ENCODE data around the gene TBC1D5.

TBC1D5 gene

DNA sequence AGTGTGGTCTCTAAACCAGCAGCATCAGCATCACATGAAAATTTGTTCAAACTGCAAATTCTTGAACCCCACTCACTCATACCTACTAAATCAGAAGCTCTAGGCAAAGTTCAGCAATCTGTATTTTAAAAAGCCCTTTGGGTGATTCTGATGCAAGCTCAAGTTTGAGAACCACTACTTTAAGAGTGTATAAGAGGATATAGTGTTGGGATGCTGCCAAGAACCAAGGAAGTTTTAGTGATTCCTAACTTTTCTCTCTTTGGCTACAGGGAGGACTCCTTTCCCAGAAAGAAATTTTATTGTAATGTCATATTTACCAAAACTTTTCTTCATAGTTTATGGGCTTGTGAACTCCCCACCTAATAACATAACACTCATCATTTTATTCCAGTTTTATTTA, 422.2 kb downstream of the TBC1D5 start:
- in situ Hi-C loops (cut with MboI; ENCODE audit: low sequenced_read_pairs): no loop called here

DNA sequence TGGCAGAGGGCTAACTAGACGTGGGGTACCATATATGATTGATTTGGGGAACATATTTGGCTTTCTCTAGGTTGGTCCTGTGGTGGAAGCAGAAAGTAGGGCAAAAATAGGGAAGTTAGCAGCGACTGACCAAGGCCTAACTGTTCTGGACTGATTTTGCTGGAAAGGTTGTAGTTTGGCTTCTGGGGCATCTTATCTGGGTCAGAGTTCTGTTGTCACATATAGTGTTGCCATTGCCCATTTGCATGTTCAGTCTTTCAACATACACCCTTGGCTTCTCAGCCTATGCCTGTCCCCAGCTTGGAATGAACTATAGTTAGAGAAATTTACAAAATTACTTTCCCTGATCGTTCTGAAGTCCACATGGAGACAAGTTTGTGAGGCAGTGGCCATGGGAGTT, 426.5 kb downstream of the TBC1D5 start:
- in situ Hi-C loops (cut with MboI; ENCODE audit: low sequenced_read_pairs): no loop called here

DNA sequence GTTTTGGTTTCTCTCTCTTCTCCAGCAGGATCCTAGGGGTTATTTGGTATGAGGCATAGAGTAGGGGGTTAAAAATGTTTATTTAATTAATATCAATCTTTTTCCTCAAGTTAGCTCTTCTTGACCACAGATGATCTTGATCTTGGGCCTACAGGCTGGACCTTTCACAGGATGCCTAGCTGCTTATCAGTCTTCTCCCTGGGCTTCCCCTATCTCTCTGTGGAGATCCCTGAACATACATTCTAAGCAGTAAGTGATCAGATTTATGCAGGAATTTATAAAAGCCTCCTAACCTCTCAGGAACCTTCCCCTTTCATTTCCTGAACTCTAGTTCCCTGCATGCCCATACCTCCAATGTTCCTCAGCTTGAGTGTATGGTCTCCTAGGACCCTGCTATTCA, 428.3 kb downstream of the TBC1D5 start:
- in situ Hi-C loops (cut with MboI; ENCODE audit: low sequenced_read_pairs): no loop called here

DNA sequence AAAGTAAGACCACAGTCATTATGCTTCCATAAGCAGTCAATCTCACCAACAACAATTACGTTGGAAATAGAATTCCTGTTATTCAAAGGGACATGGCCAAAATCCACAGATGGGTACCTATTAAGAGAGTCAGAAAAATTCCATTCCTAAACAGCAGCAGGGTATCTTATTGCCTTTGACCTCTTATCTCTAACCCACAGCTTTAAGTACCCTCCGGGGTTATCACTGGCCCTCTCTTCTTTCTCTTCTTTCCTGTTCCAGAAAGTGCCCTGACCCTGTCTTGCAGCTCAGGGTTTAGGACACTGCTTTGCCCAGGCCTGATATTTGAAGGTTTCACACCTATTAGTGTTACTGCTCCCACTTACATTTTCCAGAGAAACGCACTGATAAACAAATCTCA, 428.7 kb downstream of the TBC1D5 start:
- in situ Hi-C loops (cut with MboI; ENCODE audit: low sequenced_read_pairs): no loop called here

DNA sequence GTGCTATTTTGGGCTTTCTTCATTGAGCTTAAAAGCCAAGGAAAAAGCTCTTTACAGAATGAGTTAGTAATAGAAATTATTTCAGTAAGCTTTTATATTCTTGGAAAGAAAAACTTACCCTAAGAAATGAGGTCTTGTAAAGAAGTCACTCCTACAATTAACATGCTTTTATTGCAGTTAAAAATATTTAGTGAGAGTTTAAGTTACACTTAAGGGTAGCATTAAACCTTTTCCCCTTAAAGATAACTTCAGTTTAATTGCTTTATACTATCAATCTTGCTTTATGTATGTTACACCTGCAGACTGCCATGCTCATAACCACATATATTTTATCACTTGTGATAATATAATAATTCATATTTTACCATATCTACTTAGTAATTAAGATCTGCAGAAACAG, 431.4 kb downstream of the TBC1D5 start:
- in situ Hi-C loops (cut with MboI; ENCODE audit: low sequenced_read_pairs): no loop called here

DNA sequence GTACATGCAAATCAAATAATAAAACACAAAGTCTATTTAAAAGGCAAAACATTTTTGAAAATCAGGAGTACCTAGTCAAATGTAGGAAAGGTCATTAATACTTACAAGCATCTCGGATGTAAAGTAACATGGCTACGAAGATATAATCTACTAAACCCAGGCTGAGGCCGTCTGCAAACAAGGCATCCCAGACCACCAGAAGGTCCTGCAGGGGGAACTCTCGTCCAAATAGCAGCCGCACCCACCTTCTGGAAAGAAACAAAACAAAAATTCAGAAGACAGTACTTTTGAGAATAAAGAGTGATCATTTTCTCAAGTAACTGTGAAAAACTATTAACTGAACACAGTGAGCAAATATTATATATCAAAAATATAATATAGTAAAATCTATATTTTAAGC, 434.5 kb downstream of the TBC1D5 start:
- in situ Hi-C loops (cut with MboI; ENCODE audit: low sequenced_read_pairs): no loop called here

DNA sequence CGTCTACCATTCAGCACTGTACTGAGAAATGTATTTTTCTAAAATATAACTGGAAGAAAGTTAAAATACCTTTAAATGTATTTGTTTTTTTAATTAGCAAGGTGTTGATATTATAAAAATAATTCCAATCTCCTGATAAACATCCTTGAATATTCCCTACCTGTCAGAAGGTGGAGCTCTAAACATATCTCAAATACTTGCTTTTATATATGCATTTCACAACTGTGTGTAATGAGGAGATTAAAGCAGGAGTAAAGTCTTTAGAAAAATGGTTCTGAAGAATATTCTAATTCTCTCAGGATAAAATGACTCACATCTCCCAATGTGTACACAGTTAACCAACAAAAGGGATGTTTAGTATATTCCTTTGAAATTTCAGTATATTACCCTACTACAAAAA, 434.9 kb downstream of the TBC1D5 start:
- in situ Hi-C loops (cut with MboI; ENCODE audit: low sequenced_read_pairs): no loop called here

DNA sequence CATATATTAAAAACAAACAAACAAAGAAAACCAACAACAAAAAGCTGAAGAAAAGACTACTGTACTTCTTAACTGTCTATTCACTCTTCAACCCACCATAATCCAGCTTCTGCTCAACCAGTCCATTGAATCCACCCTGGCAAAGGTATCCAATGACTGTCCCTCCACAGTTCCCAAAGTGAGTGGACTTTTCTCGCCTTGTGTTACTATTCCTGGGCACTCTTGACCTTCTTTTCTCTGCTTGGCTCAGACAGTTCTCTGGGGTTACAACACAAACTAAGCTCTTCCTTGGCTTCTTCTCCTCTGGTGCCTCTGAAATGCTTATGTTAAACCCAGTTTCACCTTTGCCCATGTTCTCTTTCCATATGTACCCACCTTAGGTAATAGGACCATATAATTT, 437.5 kb downstream of the TBC1D5 start:
- in situ Hi-C loops (cut with MboI; ENCODE audit: low sequenced_read_pairs): no loop called here

DNA sequence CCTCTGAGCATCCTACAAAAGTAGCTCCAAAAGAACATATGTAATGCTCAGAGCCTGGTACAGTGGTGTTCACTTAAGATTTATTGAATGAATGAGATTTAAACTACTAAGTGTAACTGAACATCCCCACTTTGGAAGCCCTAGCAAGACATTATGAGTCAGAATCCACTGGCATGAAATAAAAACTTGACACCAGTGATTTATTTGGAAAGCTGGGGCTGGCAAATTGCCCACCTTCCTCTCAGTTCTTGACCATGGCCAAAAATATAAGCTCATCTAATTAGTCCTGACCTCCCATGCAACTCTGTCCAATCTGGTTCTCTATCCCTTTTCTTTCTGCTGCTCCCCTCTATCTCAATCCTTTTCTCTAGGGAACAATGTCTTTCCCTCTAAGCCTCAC, 439.7 kb downstream of the TBC1D5 start:
- in situ Hi-C loops (cut with MboI; ENCODE audit: low sequenced_read_pairs): no loop called here

DNA sequence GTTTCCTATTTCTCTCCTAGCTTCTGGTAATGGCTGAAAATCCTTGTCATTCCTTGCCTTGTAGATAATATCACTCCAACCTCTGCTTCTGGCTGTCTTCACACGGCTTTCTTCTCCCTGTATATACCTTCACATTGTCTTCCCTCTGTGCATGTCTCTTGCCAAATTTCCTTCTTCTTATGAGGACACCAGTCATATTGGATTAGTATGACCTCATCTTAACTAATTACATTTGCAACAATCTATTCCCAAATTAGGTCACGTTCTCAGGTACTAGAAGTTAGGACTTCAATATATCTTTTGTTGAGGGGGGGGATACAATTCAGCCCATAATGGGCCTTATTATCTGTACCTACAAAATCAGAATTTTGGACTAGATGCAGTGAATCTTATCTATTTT, 440.3 kb downstream of the TBC1D5 start:
- in situ Hi-C loops (cut with MboI; ENCODE audit: low sequenced_read_pairs): no loop called here

DNA sequence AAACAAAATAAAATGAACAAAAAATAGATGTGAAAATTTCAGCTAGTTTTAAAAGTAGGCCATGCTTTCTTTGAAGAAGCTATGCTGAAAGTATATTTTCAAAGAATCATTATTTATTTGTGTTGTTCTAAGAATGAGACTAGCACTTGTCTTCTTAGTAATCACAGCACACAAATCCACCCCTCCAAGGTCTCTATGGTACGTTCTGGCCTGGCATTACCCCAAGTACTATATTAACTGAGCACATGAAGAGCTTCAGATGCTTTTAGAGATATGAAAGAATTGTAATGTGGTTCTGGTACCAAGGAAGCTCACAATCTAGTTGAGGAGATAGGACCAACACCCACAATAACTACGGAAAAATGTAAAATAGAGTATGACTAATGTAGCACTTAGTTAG, 441.2 kb downstream of the TBC1D5 start:
- in situ Hi-C loops (cut with MboI; ENCODE audit: low sequenced_read_pairs): no loop called here

DNA sequence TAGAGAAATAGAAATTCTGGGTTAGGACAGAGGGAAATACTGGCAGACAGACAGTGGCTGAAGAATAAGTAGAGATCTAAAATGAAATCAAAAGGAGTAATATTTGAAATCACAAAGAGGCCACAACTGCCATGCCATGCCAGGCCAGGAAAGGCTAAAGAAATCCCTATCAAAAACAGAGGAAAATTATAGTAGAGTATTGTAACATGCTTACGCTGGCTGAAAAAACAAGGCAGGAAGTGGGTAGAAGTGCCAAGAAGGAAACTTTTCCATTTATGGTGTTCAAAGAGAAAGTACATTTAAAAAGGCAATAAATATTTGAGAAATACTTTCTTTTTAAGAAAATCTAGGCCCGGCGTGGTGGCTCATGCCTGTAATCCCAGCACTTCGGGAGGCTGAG, 442.0 kb downstream of the TBC1D5 start:
- in situ Hi-C loops (cut with MboI; ENCODE audit: low sequenced_read_pairs): no loop called here

DNA sequence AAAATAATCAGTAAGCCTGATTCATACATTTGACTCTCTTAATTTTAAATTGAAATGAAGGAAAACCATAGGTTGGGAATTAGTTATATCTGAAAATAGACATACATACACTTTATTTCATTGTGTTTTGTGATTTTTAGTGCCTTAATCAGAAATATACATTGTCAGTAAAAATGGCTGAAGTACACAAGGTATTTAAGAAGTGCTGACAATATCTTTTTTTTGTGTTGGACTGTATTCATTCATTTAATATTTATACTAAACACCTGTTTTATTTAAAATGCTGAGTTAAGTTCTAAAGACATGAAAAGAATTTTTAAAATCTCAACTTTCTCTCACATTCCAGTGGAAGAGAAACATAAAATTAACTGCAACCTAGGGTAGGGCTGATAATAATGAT, 444.4 kb downstream of the TBC1D5 start:
- in situ Hi-C loops (cut with MboI; ENCODE audit: low sequenced_read_pairs): no loop called here

DNA sequence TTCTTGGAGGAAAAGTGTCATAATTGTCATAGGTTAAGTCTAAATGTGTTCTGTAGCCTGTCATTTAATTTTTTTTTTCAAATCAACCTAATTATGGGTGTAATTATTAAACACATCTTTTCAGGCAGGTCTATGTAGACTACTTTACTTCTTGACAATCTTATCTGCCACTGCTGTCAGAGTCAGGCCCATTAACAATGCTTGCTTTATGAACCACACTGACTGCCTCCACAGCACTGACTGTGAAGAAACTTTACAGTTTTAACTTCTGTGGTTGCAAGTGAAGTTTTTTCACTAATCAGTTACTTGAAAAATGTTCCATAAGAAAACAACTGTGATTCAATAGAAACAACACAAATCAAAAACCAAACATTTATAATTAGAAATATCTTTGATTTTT, 449.9 kb downstream of the TBC1D5 start:
- in situ Hi-C loops (cut with MboI; ENCODE audit: low sequenced_read_pairs): no loop called here

DNA sequence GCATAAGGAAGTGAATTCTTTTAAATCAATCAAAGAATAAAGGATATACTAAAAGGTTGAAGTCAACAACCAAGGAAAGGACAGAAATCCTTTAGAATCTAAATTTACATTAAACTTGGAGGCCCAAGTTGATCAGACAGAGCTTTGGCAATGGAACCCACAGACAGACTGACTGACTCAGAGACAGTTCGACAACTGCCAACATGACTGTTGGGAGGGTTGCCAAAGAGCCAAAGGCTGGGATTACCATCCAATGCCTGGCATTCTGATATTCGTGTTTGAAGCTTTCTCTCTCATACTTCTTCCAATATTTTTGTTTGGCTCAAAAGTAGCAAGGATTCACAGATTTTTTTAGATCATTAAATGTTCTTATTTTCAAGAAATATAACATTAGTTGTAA, 451.5 kb downstream of the TBC1D5 start:
- in situ Hi-C loops (cut with MboI; ENCODE audit: low sequenced_read_pairs): no loop called here

DNA sequence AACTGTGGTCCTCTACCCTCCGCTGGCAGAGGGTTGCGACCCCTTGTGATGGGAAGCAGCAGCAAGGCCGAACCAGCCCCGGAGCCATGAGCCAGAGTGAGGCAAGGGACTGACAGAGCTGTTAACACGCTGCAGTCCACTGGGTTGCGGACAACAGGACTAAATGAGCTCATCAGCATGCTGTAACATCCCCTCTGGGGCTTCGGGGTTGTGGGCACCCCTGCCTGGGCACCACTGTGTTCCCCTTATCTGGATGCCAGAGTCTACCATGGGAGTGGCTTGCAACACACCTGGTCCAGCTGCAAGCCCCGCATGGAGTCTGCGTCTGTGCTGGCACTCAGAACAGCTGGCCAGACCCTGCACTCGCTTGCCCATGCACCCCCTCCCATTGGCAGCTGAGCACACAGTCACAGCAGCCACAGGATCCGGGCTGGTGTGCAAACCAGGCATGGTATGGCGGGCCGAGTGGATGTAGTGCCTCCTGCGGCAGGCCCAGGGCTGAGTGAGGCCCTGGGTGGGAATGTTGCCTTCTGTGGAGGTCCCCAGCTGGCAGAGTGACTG, 453.5 kb downstream of the TBC1D5 start:
- in situ Hi-C loops (cut with MboI; ENCODE audit: low sequenced_read_pairs): no loop called here

DNA sequence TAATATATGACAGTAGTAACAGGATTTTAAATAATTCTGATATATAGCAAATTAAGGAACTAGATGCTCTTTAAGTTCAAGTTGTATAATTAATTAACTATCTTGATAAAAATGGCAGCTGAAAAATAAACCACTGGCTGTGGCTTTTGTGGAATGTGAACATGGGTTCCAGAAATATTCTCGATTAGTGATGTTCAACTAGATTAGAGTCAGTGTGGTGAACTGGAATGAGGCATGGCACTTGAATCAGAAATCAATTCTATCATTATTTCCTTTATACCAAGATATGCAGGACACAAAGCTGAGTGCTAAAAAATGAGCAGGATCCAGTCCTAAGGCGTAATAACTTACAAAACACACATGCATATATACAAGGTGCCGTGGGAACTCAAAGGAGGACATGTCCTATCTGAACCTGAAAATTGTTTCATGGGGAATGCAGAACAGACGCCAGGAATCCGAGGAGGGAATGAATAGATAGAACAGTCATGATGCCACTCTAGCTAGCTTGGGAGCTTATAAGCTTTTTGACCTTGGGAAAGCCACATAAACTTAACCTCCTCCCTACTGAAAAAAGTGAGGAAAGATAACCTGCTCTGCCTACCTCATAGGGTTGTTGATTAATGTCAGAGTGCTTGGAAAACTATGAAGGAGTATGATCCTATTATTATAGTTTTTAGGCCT, 455.3 kb downstream of the TBC1D5 start:
- in situ Hi-C loops (cut with MboI; ENCODE audit: low sequenced_read_pairs): no loop called here

DNA sequence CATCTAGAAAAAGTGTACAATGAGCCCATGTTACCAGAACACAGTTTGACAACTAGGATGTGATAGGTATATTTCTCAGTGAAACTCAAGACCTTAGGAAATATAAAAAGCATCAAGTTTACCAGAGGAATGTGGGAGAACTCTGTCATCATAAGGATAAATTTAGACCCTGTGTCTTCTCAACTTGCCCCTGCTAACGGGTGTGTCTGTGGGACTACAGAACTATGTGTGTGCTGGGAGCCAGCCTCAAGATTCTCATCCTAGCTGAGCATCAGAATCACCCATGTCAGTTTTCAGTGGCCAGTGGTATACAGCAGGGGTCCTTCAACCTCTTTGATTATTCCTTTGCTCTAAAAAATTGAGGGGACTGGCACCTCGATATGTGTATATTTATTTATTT, 464.4 kb downstream of the TBC1D5 start:
- in situ Hi-C loops (cut with MboI; ENCODE audit: low sequenced_read_pairs): no loop called here

DNA sequence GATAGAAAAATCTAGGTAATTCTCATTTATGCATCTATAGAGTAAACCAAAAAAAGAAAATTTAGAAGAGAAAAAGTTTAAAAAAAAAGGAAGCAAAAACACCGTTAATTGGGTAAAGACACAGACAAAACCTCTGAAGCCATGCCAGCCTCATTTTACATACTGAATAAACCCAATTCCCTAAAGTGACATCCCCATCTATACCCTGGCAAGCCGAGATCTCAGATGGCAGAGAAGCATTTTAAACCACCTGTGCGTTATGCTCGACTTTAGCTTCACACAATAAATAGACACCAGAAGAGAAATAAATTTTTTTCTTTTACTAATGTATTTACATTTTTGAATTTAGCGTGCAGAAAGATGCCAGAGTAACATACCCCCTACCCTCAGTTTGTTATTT, 475.6 kb downstream of the TBC1D5 start:
- in situ Hi-C loops (cut with MboI; ENCODE audit: low sequenced_read_pairs): loop anchor here (25.0 kb wide), 1 partner anchor 570 kb away; no protein-coding TSS in a partner anchor

DNA sequence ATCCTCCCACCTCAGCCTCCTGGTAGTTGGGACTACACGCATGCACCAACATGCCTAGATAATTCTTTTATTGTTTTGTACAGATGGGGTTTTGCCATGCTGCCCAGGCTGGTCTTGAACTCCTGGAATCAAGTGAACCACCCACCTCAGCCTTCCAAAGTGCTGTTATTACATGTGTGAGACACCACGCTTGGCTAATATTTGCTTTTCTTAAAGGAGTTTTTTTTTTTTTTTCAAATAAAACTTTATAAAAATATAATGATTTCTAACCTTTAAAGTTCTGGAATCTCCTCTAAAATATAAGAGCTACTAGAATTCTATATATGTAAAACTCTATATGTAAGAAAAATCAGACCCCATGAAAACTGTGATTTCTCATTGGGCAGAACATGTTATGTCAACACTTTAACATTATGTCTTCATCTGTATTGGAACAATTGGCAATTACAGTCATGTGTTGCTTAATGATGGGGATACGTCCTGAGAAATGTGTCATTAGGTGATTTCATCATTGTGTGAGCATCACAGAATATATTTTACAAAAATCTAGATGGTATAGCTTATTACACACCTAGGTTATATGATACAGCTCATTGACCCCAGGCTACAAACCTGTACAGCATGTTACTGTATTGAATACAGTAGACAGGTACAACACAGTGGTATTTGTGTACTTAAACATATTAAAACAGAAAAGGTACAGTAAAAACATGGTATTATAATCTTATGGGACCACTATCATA, 480.6 kb downstream of the TBC1D5 start:
- in situ Hi-C loops (cut with MboI; ENCODE audit: low sequenced_read_pairs): loop anchor here (25.0 kb wide), 1 partner anchor 576 kb away; no protein-coding TSS in a partner anchor

DNA sequence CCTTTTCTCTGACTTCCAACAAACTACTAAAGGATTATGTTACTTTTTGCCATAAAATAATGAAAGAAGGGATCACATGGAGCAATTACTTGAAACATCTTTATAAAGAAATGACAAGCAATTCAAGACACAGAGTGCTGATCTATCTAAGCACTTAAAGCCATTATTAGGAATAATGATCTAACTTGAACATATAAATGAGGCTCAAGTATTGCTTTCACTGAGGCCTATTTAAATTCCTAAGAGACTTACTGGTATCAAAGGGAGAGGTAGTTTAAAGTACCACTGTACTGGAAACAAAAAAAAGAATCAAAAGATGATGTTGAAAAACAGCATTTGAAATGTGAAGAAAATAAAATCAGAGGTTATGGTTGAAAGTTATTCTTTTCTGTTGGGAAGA, 482.2 kb downstream of the TBC1D5 start:
- in situ Hi-C loops (cut with MboI; ENCODE audit: low sequenced_read_pairs): loop anchor here (25.0 kb wide), 1 partner anchor 577 kb away; no protein-coding TSS in a partner anchor

DNA sequence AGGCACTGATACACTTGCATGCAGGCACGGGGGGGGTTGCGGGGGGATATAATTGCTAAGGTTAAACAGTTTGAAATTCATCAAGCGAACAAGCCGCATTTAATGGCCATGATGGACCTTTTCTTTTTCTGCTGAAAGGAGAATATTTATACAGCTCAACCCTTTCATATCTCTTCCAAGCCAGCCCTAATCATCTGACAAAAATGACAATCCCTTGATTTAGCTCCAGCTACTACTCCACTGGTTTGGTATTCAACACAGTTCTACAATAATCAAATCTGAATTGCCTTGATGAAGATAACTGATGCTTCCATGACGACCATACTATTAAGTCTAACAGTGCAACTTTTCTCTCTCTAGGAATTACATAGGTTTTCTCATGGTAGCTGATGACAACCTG, 482.7 kb downstream of the TBC1D5 start:
- in situ Hi-C loops (cut with MboI; ENCODE audit: low sequenced_read_pairs): loop anchor here (25.0 kb wide), 1 partner anchor 578 kb away; no protein-coding TSS in a partner anchor

Data from HL-60/S4 treated with phorbol 12-myristate 13-acetate at 8.2 ng/mL for 4 days and 3 days (cell line).